Breast epithelium (tissue), 3 donors: ENCODE results near the gene LOXL3.

Experiments used
- POLR2A ChIP-seq: fragments of 450-650 bp; IDR thresholded peaks from one replicate; pipeline ENCODE4 v1.6.1; 2016; ENCODE audit warnings: antibody characterized with exemption, mild to moderate bottlenecking, moderate library complexity
- POLR2AphosphoS5 ChIP-seq, 3 donors: sonication (generic); formaldehyde crosslinking; IDR thresholded peaks; one replicate each; pipeline ENCODE4 v1.6.1; 2017; ENCODE audit warnings: antibody characterized with exemption in 3 of 3
- TF ChIP-seq, protein P1 (sequence below), 3 donors: fragments of 450-650 bp; IDR thresholded peaks; one replicate each; pipeline ENCODE4 v1.5.1; 2016 to 2017; ENCODE audit warnings: antibody characterized with exemption in 3 of 3, mild to moderate bottlenecking in 3 of 3, moderate library complexity in 3 of 3

DNA sequence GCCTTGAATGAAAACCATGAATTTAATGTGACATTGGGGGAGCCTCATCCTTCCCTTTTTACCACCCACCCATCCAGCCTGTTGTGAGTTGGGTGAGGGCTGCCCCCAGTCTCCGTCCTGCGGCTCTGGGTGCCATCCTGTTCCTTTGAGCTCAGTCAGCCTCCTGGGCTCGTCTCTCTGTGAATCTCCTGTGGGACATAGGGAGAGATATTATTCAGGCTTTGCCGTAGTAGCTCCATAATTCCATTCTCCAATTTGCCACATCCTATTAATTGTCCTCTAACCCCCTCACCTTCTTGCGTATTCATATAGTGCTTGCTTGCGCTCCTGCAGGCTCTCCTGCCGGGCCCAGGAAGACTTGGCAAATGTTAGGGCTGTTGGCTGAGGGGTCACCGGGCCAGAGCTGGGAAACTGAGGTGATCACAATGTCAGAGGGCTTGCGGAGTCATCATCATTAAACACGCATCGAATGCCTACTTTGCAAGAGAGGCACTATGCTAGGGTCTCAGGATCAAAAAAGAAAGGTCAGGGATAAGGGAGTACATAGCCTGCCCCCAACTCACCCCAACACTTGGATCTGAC, 27.0 kb downstream of the LOXL3 start:
- TF ChIP-seq, protein P1, sequence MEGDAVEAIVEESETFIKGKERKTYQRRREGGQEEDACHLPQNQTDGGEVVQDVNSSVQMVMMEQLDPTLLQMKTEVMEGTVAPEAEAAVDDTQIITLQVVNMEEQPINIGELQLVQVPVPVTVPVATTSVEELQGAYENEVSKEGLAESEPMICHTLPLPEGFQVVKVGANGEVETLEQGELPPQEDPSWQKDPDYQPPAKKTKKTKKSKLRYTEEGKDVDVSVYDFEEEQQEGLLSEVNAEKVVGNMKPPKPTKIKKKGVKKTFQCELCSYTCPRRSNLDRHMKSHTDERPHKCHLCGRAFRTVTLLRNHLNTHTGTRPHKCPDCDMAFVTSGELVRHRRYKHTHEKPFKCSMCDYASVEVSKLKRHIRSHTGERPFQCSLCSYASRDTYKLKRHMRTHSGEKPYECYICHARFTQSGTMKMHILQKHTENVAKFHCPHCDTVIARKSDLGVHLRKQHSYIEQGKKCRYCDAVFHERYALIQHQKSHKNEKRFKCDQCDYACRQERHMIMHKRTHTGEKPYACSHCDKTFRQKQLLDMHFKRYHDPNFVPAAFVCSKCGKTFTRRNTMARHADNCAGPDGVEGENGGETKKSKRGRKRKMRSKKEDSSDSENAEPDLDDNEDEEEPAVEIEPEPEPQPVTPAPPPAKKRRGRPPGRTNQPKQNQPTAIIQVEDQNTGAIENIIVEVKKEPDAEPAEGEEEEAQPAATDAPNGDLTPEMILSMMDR (IDR thresholded peaks at IDR 0.05), result no peak
- TF ChIP-seq POLR2AphosphoS5 (IDR thresholded peaks at IDR 0.05) (no peak), POLR2A (no peak)
